ENCODE results near the gene TRIM74. TPM values are rescaled to one million over a fixed set of nuclear protein-coding genes. Genes with fewer than 3 reads are reported as not detected.
"Not testable (repeated sequence)": the region's sequence is repeated elsewhere in the genome, so short reads cannot be mapped to it uniquely, and the experiment has no call there.

TRIM74 gene
- total RNA-seq, 1 experiment from 2014 or later, result 0.26 TPM

DNA sequence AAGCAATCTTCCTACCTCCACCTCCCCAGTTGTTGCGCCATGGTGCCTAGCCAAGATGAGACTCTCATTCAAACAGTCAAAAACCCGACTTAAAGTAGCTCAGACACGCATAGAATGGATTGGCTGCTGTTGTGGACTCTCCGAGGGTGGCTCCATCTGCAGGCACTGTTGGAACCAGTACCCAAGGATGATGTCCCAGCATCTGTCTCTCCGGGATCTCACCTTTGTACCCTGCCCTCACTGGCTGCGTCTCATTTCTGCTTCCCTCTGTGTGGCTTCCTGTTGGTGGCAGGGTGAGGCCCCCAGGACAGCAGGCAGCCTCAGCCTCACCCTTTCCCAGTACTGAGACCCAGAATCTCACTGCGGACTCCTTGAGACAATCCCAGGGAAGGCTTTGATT is 5.5 kb upstream of the TRIM74 start:
- not testable (repeated sequence) for H3K27ac ChIP-seq (ENCODE audit: insufficient read length, low read depth, low read length); H2BK5ac ChIP-seq (ENCODE audit: insufficient read length, low read length); H3K56ac ChIP-seq (ENCODE audit: insufficient read length, low read depth, low read length); H3K4me3 Mint-ChIP-seq; H3T11ph ChIP-seq (ENCODE audit: low read length); H3K79me2 ChIP-seq (ENCODE audit: insufficient read depth, low read length); H3K9me3 ChIP-seq (ENCODE audit: control insufficient read depth, low read depth, low read length); H3K23me2 ChIP-seq (ENCODE audit: insufficient read length, low read depth, low read length, poor library complexity, severe bottlenecking); H3K9ac ChIP-seq (ENCODE audit: extremely low read depth, insufficient read length, low read length); H3K27ac Mint-ChIP-seq; H4K91ac ChIP-seq (ENCODE audit: insufficient read length, low read depth, low read length); H4K5ac ChIP-seq (ENCODE audit: insufficient read length, low read depth, low read length); H2AK5ac ChIP-seq (ENCODE audit: insufficient read length, low read length); H3K4me2 ChIP-seq (ENCODE audit: insufficient read depth, insufficient read length, low read length); H2BK120ac ChIP-seq (ENCODE audit: low read depth, low read length, poor library complexity, severe bottlenecking); H4K20me1 ChIP-seq (ENCODE audit: control insufficient read depth, insufficient read depth, insufficient read length); H4K8ac ChIP-seq (replicated peaks; ENCODE audit: insufficient read length, low read depth, low read length); H3K23ac ChIP-seq (ENCODE audit: insufficient read length, low read depth, low read length); H2AFZ ChIP-seq (ENCODE audit: low read length); H3K27me3 Mint-ChIP-seq (ENCODE audit: low read depth); H3K18ac ChIP-seq (ENCODE audit: insufficient read length, low read depth, low read length); H3K4ac ChIP-seq (ENCODE audit: low read depth, low read length); H3K79me1 ChIP-seq (ENCODE audit: insufficient read depth, low read depth, low read length, poor library complexity, severe bottlenecking); H3K4me1 ChIP-seq (ENCODE audit: insufficient read depth, low read length); H3K14ac ChIP-seq (ENCODE audit: insufficient read depth, low read length); H2BK12ac ChIP-seq (ENCODE audit: insufficient read length, low read depth, low read length); H3K9me3 Mint-ChIP-seq; H3K27me3 ChIP-seq (ENCODE audit: insufficient read depth, low read length); H2BK15ac ChIP-seq (ENCODE audit: low read depth, low read length); H3K36me3 Mint-ChIP-seq (ENCODE audit: insufficient read depth in 1 of 3, low read depth in 3 of 3); H2BK20ac ChIP-seq (ENCODE audit: low read depth, low read length, poor library complexity, severe bottlenecking); DNase-seq; H3K4me1 Mint-ChIP-seq
- WGBS (ENCODE audit: extremely low coverage, insufficient read length, low lambda C conversion rate), result no CpG with 5 or more reads among the region's 7 CpGs

GRCh38 chr7:72971505-72971904 is 2.2 kb upstream of the TRIM74 start:
- H3K56ac ChIP-seq (ENCODE audit: insufficient read length, low read depth, low read length); H3K27ac Mint-ChIP-seq; H4K20me1 ChIP-seq (ENCODE audit: control insufficient read depth, insufficient read depth, insufficient read length); H3K9ac ChIP-seq (ENCODE audit: extremely low read depth, insufficient read length, low read length); H4K8ac ChIP-seq (replicated peaks; ENCODE audit: insufficient read length, low read depth, low read length); H4K91ac ChIP-seq (ENCODE audit: insufficient read length, low read depth, low read length); H3K23ac ChIP-seq (ENCODE audit: insufficient read length, low read depth, low read length); H2BK5ac ChIP-seq (ENCODE audit: insufficient read length, low read length); H2AFZ ChIP-seq (ENCODE audit: low read length); H3K9me3 ChIP-seq (ENCODE audit: control insufficient read depth, low read depth, low read length); H3K36me3 Mint-ChIP-seq (ENCODE audit: insufficient read depth in 1 of 3, low read depth in 3 of 3); H3K79me2 ChIP-seq (ENCODE audit: insufficient read depth, low read length); H3K27ac ChIP-seq (ENCODE audit: insufficient read length, low read depth, low read length); H3K79me1 ChIP-seq (ENCODE audit: insufficient read depth, low read depth, low read length, poor library complexity, severe bottlenecking); H3K9me3 Mint-ChIP-seq; H3T11ph ChIP-seq (ENCODE audit: low read length); DNase-seq; H2BK120ac ChIP-seq (ENCODE audit: low read depth, low read length, poor library complexity, severe bottlenecking); H3K4ac ChIP-seq (ENCODE audit: low read depth, low read length); H3K4me2 ChIP-seq (ENCODE audit: insufficient read depth, insufficient read length, low read length); H3K27me3 ChIP-seq (ENCODE audit: insufficient read depth, low read length); H3K14ac ChIP-seq (ENCODE audit: insufficient read depth, low read length); H2BK12ac ChIP-seq (ENCODE audit: insufficient read length, low read depth, low read length); H2BK15ac ChIP-seq (ENCODE audit: low read depth, low read length); H2AK5ac ChIP-seq (ENCODE audit: insufficient read length, low read length); H3K23me2 ChIP-seq (ENCODE audit: insufficient read length, low read depth, low read length, poor library complexity, severe bottlenecking); H3K4me1 Mint-ChIP-seq; H3K18ac ChIP-seq (ENCODE audit: insufficient read length, low read depth, low read length); H2BK20ac ChIP-seq (ENCODE audit: low read depth, low read length, poor library complexity, severe bottlenecking); H4K5ac ChIP-seq (ENCODE audit: insufficient read length, low read depth, low read length); H3K27me3 Mint-ChIP-seq (ENCODE audit: low read depth); H3K4me3 Mint-ChIP-seq; H3K4me1 ChIP-seq (ENCODE audit: insufficient read depth, low read length): not testable (repeated sequence)
- WGBS (ENCODE audit: extremely low coverage, insufficient read length, low lambda C conversion rate), result no CpG with 5 or more reads among the region's 6 CpGs

Measured in H9 (cell line).